Testis (tissue), 3 donors: Measurements from ENCODE around the gene RABIF. TPM values are rescaled to one million over a fixed set of nuclear protein-coding genes. Genes with fewer than 3 reads are reported as not detected.
"Not testable (repeated sequence)": the region's sequence is repeated elsewhere in the genome, so short reads cannot be mapped to it uniquely, and the experiment has no call there.

Source experiments
- DNase-seq: peaks from one replicate; pipeline ENCODE4 v3.0.0-alpha.2; 2019
- H3K27ac ChIP-seq, 2 donors: fragments of 200-600 bp; sonication (generic); one replicate each; pipeline ENCODE4 v1.5.1; 2019
- H3K27me3 ChIP-seq: fragments of 200-600 bp; sonication (generic); one replicate; pipeline ENCODE4 v1.5.1; 2019
- H3K36me3 ChIP-seq: fragments of 200-600 bp; sonication (generic); one replicate; pipeline ENCODE4 v1.5.1; 2017; ENCODE audit warnings: low read depth; ENCODE audit errors: missing control alignments
- H3K4me1 ChIP-seq: fragments of 200-600 bp; sonication (generic); one replicate; pipeline ENCODE4 v1.5.1; 2019
- H3K4me3 ChIP-seq, 2 donors: fragments of 200-600 bp; sonication (generic); one replicate each; pipeline ENCODE4 v1.5.1; 2017 to 2019
- H3K9me3 ChIP-seq: fragments of 200-600 bp; sonication (generic); one replicate; pipeline ENCODE4 v1.5.1; 2017
- CTCF ChIP-seq, 3 experiments: fragments of 450-650 bp in 2 of 3; fragments of 200-600 bp in 1 of 3; sonication (generic) in 1 of 3; IDR thresholded peaks; one replicate each; pipeline ENCODE4 v1.5.1; 2016 to 2019; ENCODE audit warnings: antibody characterized with exemption in 3 of 3, mild to moderate bottlenecking in 2 of 3, moderate library complexity in 1 of 3
- POLR2A ChIP-seq: fragments of 450-650 bp; IDR thresholded peaks from one replicate; pipeline ENCODE4 v1.6.1; 2017; ENCODE audit warnings: antibody characterized with exemption, mild to moderate bottlenecking, moderate library complexity
- WGBS, 2 donors: methylation state at CpG; one replicate each; pipeline ENCODE4 v1.1.5; 2018; 5-methylcytosine and 5-hydroxymethylcytosine counted together
- intact Hi-C: fragments of 100-400 bp; cut with DNase I; formaldehyde crosslinking; loops from one replicate; pipeline ENCODE4 v1.15.1; 2023; ENCODE audit warnings: low total_unique reads
- polyA plus RNA-seq: library from polyadenylated mRNA; stranded (reverse); fragments of 350-450 nt; fragmentation: Illumina TruSeq; extraction: RNeasy Lipid Tissue Mini Kit (QIAGEN cat#74804); gene quantifications from one replicate; pipeline ENCODE4 v1.2.3, GENCODE V29; 2014; ENCODE audit warnings: low read depth, low replicate concordance; ENCODE audit not compliant: insufficient read depth
- small RNA-seq, 2 donors: library from RNA; depleted of rRNA; stranded (forward); fragments of <200 nt; gene quantifications; one replicate each; pipeline ENCODE3, GENCODE V24; 2016
- total RNA-seq, 2 donors: library from RNA; depleted of rRNA; stranded (reverse); fragments of >200 nt; gene quantifications; one replicate each; pipeline ENCODE4 v1.2.3, GENCODE V29; 2016

RABIF gene
- total and polyA plus RNA-seq, 3 donors from 2014 or later: 19.1 to 35.2 (median 19.5) TPM

GRCh38 chr1:202831906-202832305, 57.0 kb downstream of the RABIF start:
- Histone ChIP-seq H3K4me3 (no peak overlapping the region), H3K4me1 (no peaks in the 10 kb centered on the region), H3K9me3 (no peaks in the 10 kb centered on the region), H3K27me3 (no peaks in the 10 kb centered on the region), H3K27ac (no peak overlapping the region), H3K36me3 (no peaks in the 10 kb centered on the region)
- intact Hi-C loops: no loop called here
- DNase-seq: no peak
- TF ChIP-seq CTCF (IDR thresholded peaks at IDR 0.05) (no peak), POLR2A (no peak)
- 88 to 93% methylated on average over 2 to 3 of the region's 3 CpGs for WGBS, 2 donors

- H3K9me3 ChIP-seq, intact Hi-C loops, H3K27ac ChIP-seq, H3K4me3 ChIP-seq, H3K4me1 ChIP-seq, H3K27me3 ChIP-seq, DNase-seq, H3K36me3 ChIP-seq: not testable (repeated sequence)
- WGBS, 2 donors: 90 to 97% methylated on average over 9 of the region's 9 CpGs
Measured at GRCh38 chr1:202829223-202829622, 59.7 kb downstream of the RABIF start.

Small RNAs within 50 kb of the gene (small RNA-seq; reads per million reads assigned to genes)
- gene RF00019: 0 reads per million in 2 donors

Other genes with a start within 250 kb of the RABIF start
- 1 to 10 TPM; 2.0 to 7.2 TPM for gene SYT2, start 178.7 kb downstream of the RABIF start, total RNA-seq
- gene SYT2, start 178.7 kb downstream of the RABIF start, polyA plus RNA-seq: 2.1 TPM
- 100 to 1,000 TPM; 223 to 307 TPM for gene KDM5B, start 80.7 kb downstream of the RABIF start, total RNA-seq
- 333 TPM for gene KDM5B, start 80.7 kb downstream of the RABIF start, polyA plus RNA-seq
- gene PCAT6, start 78.2 kb downstream of the RABIF start, total RNA-seq: 10 to 100 TPM; 11.5 to 29.4 TPM
- 80.5 TPM for gene PCAT6, start 78.2 kb downstream of the RABIF start, polyA plus RNA-seq
- gene KLHL12, start 38.1 kb upstream of the RABIF start, total RNA-seq: 10 to 100 TPM; 73.5 to 74.7 TPM
- 109 TPM for gene KLHL12, start 38.1 kb upstream of the RABIF start, polyA plus RNA-seq
- gene ADIPOR1, start 69.2 kb upstream of the RABIF start, total RNA-seq: 100 to 1,000 TPM; 157 to 164 TPM
- gene ADIPOR1, start 69.2 kb upstream of the RABIF start, polyA plus RNA-seq: 114 TPM
- 100 to 1,000 TPM; 191 to 281 TPM for gene CYB5R1, start 78.1 kb upstream of the RABIF start, total RNA-seq
- 145 TPM for gene CYB5R1, start 78.1 kb upstream of the RABIF start, polyA plus RNA-seq
- 100 to 1,000 TPM; 129 to 135 TPM for gene TMEM183A, start 118.2 kb upstream of the RABIF start, total RNA-seq
- 114 TPM for gene TMEM183A, start 118.2 kb upstream of the RABIF start, polyA plus RNA-seq
- 10 to 100 TPM; 27.2 to 33.1 TPM for gene PPFIA4, start 137.3 kb upstream of the RABIF start, total RNA-seq
- 6.6 TPM for gene PPFIA4, start 137.3 kb upstream of the RABIF start, polyA plus RNA-seq
- gene MYOG, start 196.9 kb upstream of the RABIF start, total RNA-seq: under 1 TPM; 0.25 to 0.47 TPM
- gene MYOG, start 196.9 kb upstream of the RABIF start, polyA plus RNA-seq: 1.2 TPM
- gene ADORA1, start 238.6 kb upstream of the RABIF start, total RNA-seq: 10 to 100 TPM; 43.2 to 68.6 TPM
- 61.9 TPM for gene ADORA1, start 238.6 kb upstream of the RABIF start, polyA plus RNA-seq